ENCODE results near the gene SLC7A10. TPM values are rescaled to one million over a fixed set of nuclear protein-coding genes. Genes with fewer than 3 reads are reported as not detected.

The SLC7A10 gene
- under 1 TPM in 3 of 10 donors, not detected in 7; 0.31 to 0.70 (median 0.64) TPM for total RNA-seq
- polyA plus RNA-seq: under 1 TPM; 0.61 to 0.66 TPM
- long read RNA-seq, donor 1: 0 reads
- long read RNA-seq, donor 2: 0 reads
- long read RNA-seq, donor 3, partial matches to known transcripts: 0 of 1 reads
- long read RNA-seq, donor 3, other reads (novel, unspliced or antisense): 1 of 1 reads

- TF ChIP-seq CTCF (IDR thresholded peaks at IDR 0.05): no peak
- peak within 1 kb of the TSS in 6 of 10 donors; percentile 1 to 43 (median 12) for H3K4me3 ChIP-seq
- peaks cover 32 to 98% (median 82%) of the 10 kb centered on the region in 7 donors for H3K27me3 ChIP-seq
- peaks cover 0 to 11% (median 4%) of the 10 kb centered on the region in 9 donors for H3K4me1 ChIP-seq
- WGBS, 2 donors: 2% methylated on average over 57 to 62 of the region's 62 CpGs
- H3K27ac ChIP-seq: no peak within 1 kb of the TSS
- ATAC-seq (peak in 3 of 8 donors; percentile 16 to 38 (median 18)), DNase-seq (peak in 1 of 2 donors; percentile 10)
- H3K9me3 ChIP-seq: peaks cover 0 to 28% (median 20%) of the 10 kb centered on the region in 11 donors
- intact Hi-C loops (cut with DNase I): no loop called here
- no peaks in the 10 kb centered on the region for H3K36me3 ChIP-seq
Measured at GRCh38 chr19:33225458-33225926, at the start of gene SLC7A10. SLC7A10 (minus strand) TSS chr19:33225850; CDS start chr19:33225703, 147 bp downstream.

GRCh38 chr19:33274663-33275558 is 49.3 kb upstream of the SLC7A10 start:
- DNase-seq (no peak), ATAC-seq (no peak)
- intact Hi-C loops (cut with DNase I): no loop called here
- no peak overlapping the region for H3K4me3 ChIP-seq
- no peaks in the 10 kb centered on the region for H3K9me3 ChIP-seq
- no peak for TF ChIP-seq CTCF (IDR thresholded peaks at IDR 0.05)
- H3K27ac ChIP-seq: peak overlapping the region in 1 of 10 donors; percentile 77
- H3K36me3 ChIP-seq: no peaks in the 10 kb centered on the region
- H3K4me1 ChIP-seq: peaks cover 0 to 41% (median 12%) of the 10 kb centered on the region in 9 donors
- H3K27me3 ChIP-seq: peaks cover 0 to 15% (median 2%) of the 10 kb centered on the region in 7 donors
- 81% methylated on average over 17 of the region's 17 CpGs for WGBS, 2 donors

- peaks cover 0 to 18% (median 5%) of the 10 kb centered on the region in 7 donors for H3K27me3 ChIP-seq
- peaks cover 0 to 32% (median 12%) of the 10 kb centered on the region in 9 donors for H3K4me1 ChIP-seq
- ATAC-seq (peak; percentile 26 to 68 (median 45)), DNase-seq (peak in 1 of 2 donors; percentile 40)
- no peaks in the 10 kb centered on the region for H3K36me3 ChIP-seq
- TF ChIP-seq CTCF (IDR thresholded peaks at IDR 0.05): no peak
- no peak overlapping the region for H3K4me3 ChIP-seq
- WGBS, 2 donors: 46 to 55% methylated on average over 16 of the region's 16 CpGs
- no peaks in the 10 kb centered on the region for H3K9me3 ChIP-seq
- intact Hi-C loops (cut with DNase I): loop anchor here in 1 of 10 donors (2.0 kb wide), 1 partner anchor 67 kb away; no protein-coding TSS in a partner anchor
- H3K27ac ChIP-seq: peak overlapping the region in 1 of 10 donors; percentile 77
Measured at GRCh38 chr19:33273881-33274662, 48.4 kb upstream of the SLC7A10 start.

All from heart right ventricle (tissue), 16 donors.